Heart left ventricle (tissue), 13 donors: ENCODE data around the gene SCN1A.

Experiments used
- POLR2A ChIP-seq, 2 donors: fragments of 450-650 bp; IDR thresholded peaks; one replicate each; pipeline ENCODE4 v1.6.1; 2017; ENCODE audit warnings: antibody characterized with exemption in 2 of 2, mild to moderate bottlenecking in 2 of 2, moderate library complexity in 2 of 2
- TF ChIP-seq, protein P1 (sequence below), 12 donors: fragments of 200-600 bp; sonication (generic) in 4 of 12; IDR thresholded peaks; one replicate each; pipeline versions ENCODE4 v1.5.0 to v1.8.0; 2018 to 2022; ENCODE audit warnings: antibody characterized with exemption in 12 of 12, mild to moderate bottlenecking in 5 of 12
- donor health status: ischemic (EF 13 %, LVEDD 7.1; RV severe dilation, severe dysfunction).
- donor health status: DM: no; HTN: yes; CAD: no.
- donor health status: DM: no; HTN: no; CAD: no.
- donor health status: ischemic (EF 25% LVEDD 6.9; RV normal size, moderate dysfunction).
- donor health status: ischemic (EF 25% LVEDD 5.7; RV mildly dilated, moderate dysfunction).
- donor health status: ischemic (EF 35%, LVEDD 5.7; RV mildly dilated, moderate dysfunction).
- donor health status: nonischemic (EF 11% LVEDD 7.7; RV severe dilation, severe dysfunction).
- donor health status: DM: yes; HTN: yes; CAD: no.
- donor health status: PGD.
- donor health status: ischemic (EF 29% LVEDD 5.4; RV normal size, mild dysfunction).
- donor health status: nonischemic (EF 23%, LVEDD 6.1; RV moderate dilation, normal function).

DNA sequence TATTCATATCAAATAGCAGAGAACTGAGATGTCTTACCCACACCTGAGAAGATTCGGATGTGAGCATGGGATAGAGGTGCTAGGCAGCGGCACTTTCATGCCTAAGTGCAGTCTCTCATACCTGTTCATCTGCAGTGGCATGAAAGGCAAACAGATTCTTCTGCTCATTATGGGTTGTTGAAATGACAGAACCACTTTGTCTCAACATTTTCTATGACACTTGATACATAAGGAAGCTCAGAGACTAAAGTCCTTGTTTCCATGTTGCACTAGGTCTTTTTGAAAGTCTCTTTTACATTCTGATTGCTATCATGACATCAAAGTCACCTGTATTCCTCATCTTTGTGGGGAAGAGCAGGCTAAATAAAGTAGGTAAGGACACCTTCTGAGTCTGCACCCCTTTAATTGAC, 8.0 kb upstream of the SCN1A start:
- TF ChIP-seq, protein P1, sequence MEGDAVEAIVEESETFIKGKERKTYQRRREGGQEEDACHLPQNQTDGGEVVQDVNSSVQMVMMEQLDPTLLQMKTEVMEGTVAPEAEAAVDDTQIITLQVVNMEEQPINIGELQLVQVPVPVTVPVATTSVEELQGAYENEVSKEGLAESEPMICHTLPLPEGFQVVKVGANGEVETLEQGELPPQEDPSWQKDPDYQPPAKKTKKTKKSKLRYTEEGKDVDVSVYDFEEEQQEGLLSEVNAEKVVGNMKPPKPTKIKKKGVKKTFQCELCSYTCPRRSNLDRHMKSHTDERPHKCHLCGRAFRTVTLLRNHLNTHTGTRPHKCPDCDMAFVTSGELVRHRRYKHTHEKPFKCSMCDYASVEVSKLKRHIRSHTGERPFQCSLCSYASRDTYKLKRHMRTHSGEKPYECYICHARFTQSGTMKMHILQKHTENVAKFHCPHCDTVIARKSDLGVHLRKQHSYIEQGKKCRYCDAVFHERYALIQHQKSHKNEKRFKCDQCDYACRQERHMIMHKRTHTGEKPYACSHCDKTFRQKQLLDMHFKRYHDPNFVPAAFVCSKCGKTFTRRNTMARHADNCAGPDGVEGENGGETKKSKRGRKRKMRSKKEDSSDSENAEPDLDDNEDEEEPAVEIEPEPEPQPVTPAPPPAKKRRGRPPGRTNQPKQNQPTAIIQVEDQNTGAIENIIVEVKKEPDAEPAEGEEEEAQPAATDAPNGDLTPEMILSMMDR (IDR thresholded peaks at IDR 0.05), result no peak
- TF ChIP-seq POLR2A (IDR thresholded peaks at IDR 0.05), result no peak
